ENCODE results near the gene IL1R2.

The IL1R2 gene

DNA sequence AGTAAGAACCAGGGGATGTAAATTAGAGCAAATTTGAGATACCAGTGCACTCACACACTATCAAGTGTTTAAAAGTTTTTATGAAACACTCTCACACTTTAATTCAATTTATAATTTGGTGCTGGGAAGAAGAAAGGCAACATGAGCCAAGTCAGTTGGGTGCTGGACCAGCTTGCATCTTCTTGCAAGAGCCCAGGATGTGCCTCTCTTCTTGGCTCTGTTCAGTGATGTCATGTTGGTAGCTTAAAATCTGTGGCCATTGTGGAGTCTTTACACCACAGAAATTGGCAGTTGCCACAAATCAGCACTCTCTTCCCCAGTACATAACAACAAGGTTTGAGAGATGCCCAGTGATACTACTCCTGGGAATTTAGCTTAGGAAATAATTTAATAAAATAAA is 38.2 kb downstream of the IL1R2 start:
- Histone ChIP-seq H3K4ac (ENCODE audit: low read depth, low read length) (no peak overlapping the region), H3K18ac (ENCODE audit: low read length) (no peak overlapping the region), H3K79me2 (ENCODE audit: control insufficient read depth, insufficient read depth, low read length) (no peaks in the 10 kb centered on the region), H3K36me3 (ENCODE audit: control insufficient read depth, insufficient read depth, low read length) (no peaks in the 10 kb centered on the region), H3K9ac (ENCODE audit: low read length) (no peak overlapping the region), H3K4me1 (ENCODE audit: control insufficient read depth, low read depth, low read length) (no peaks in the 10 kb centered on the region), H4K8ac (ENCODE audit: low read depth, low read length) (no peak overlapping the region), H3K4me3 (ENCODE audit: low read length) (no peak overlapping the region), H2BK5ac (ENCODE audit: low read length) (no peak overlapping the region), H2AK5ac (ENCODE audit: low read length) (no peak overlapping the region), H3K23ac (ENCODE audit: low read length) (no peak overlapping the region), H3K27ac (ENCODE audit: low read depth, low read length) (no peak overlapping the region), H3K56ac (ENCODE audit: low read length) (no peak overlapping the region), H2BK15ac (replicated peaks; ENCODE audit: low read depth) (no peak overlapping the region), H4K5ac (ENCODE audit: low read length) (no peak overlapping the region), H3K4me2 (ENCODE audit: low read length) (no peak overlapping the region), H3K27me3 (ENCODE audit: insufficient read depth, low read length, poor library complexity) (no peaks in the 10 kb centered on the region), H3K79me1 (ENCODE audit: low read length) (no peaks in the 10 kb centered on the region), H2BK120ac (ENCODE audit: low read depth, low read length) (no peak overlapping the region)
- DNase-seq = no peak

DNA sequence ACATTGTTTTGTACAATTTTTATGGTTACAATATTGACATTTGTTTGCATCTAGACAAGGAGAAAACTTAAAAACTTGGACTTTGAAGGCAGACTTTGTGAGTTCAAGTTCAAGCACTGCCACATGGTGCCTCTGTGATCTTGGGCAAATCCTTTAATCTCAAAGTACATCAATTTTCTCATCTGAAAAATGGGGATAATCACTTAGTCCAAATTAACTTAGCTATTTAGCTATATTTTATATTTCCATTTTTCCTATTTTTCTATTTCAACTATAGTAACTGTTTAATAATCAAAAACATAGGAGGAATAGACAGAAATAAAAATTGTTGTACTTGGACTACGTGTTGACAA is 38.7 kb downstream of the IL1R2 start:
- WGBS (ENCODE audit: extremely low coverage, insufficient coverage, low lambda C conversion rate) = no CpG with 5 or more reads among the region's 1 CpG

DNA sequence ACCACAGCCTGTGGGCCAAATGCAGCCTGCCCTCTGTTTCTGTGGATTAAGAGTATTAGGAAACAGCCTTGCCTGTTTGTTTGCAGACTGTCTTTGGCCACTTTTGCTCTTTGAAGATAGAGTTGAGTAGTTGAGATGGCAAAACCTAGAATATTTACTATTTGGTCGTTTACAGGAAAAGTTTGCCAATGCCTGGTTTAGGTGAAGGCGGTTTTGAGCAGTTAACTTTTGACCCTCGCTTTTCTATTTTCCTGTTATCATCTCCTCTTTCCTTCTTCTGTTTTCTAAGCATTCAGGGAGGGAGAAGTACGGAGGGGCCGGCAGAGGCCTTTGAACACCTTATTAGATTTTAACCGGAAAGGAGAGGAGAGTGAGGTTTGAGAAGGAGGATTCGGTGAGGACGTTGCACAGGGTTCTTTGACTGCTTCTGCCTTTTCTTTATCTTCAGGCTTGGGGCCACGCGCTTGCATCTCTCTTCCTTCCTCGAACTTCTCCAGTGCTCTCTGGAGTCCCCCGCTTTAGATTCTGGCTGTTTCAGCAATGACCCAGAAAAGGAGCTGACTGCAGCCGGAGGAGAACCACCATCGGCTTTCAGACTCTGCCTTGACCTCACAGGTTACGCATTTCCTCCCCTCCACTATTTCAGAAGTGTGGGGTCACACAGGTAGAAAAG is 39.2 kb downstream of the IL1R2 start:
- no peak overlapping the region for H3K4me2 ChIP-seq (ENCODE audit: low read length)
- H3K18ac ChIP-seq (ENCODE audit: low read length) = no peak overlapping the region
- no peak overlapping the region for H4K8ac ChIP-seq (ENCODE audit: low read depth, low read length)
- H3K4me3 ChIP-seq (ENCODE audit: low read length) = no peak overlapping the region
- no peak overlapping the region for H2BK5ac ChIP-seq (ENCODE audit: low read length)
- H3K23ac ChIP-seq (ENCODE audit: low read length) = no peak overlapping the region
- WGBS (ENCODE audit: extremely low coverage, insufficient coverage, low lambda C conversion rate) = no CpG with 5 or more reads among the region's 15 CpGs
- no peaks in the 10 kb centered on the region for H3K79me1 ChIP-seq (ENCODE audit: low read length)
- no peak overlapping the region for H2AK5ac ChIP-seq (ENCODE audit: low read length)
- H3K36me3 ChIP-seq (ENCODE audit: control insufficient read depth, insufficient read depth, low read length) = no peaks in the 10 kb centered on the region
- DNase-seq = no peak
- no peaks in the 10 kb centered on the region for H3K27me3 ChIP-seq (ENCODE audit: insufficient read depth, low read length, poor library complexity)
- H2BK120ac ChIP-seq (ENCODE audit: low read depth, low read length) = no peak overlapping the region
- H3K27ac ChIP-seq (ENCODE audit: low read depth, low read length) = no peak overlapping the region
- H3K79me2 ChIP-seq (ENCODE audit: control insufficient read depth, insufficient read depth, low read length) = no peaks in the 10 kb centered on the region
- no peak overlapping the region for H4K5ac ChIP-seq (ENCODE audit: low read length)
- no peak overlapping the region for H3K56ac ChIP-seq (ENCODE audit: low read length)
- no peak overlapping the region for H3K9ac ChIP-seq (ENCODE audit: low read length)
- no peak overlapping the region for H3K4ac ChIP-seq (ENCODE audit: low read depth, low read length)
- no peaks in the 10 kb centered on the region for H3K4me1 ChIP-seq (ENCODE audit: control insufficient read depth, low read depth, low read length)
- no peak overlapping the region for H2BK15ac ChIP-seq (replicated peaks; ENCODE audit: low read depth)

More for the DNA sequence above, 38.7 kb downstream of the IL1R2 start:
- Histone ChIP-seq H3K79me1 (ENCODE audit: low read length) (no peaks in the 10 kb centered on the region), H3K18ac (ENCODE audit: low read length) (no peak overlapping the region), H3K4ac (ENCODE audit: low read depth, low read length) (no peak overlapping the region), H2BK120ac (ENCODE audit: low read depth, low read length) (no peak overlapping the region), H2AK5ac (ENCODE audit: low read length) (no peak overlapping the region), H3K56ac (ENCODE audit: low read length) (no peak overlapping the region), H3K36me3 (ENCODE audit: control insufficient read depth, insufficient read depth, low read length) (no peaks in the 10 kb centered on the region), H2BK15ac (replicated peaks; ENCODE audit: low read depth) (no peak overlapping the region), H3K27me3 (ENCODE audit: insufficient read depth, low read length, poor library complexity) (no peaks in the 10 kb centered on the region), H3K23ac (ENCODE audit: low read length) (no peak overlapping the region), H4K8ac (ENCODE audit: low read depth, low read length) (no peak overlapping the region), H3K27ac (ENCODE audit: low read depth, low read length) (no peak overlapping the region), H3K9ac (ENCODE audit: low read length) (no peak overlapping the region), H3K4me2 (ENCODE audit: low read length) (no peak overlapping the region), H3K4me3 (ENCODE audit: low read length) (no peak overlapping the region), H4K5ac (ENCODE audit: low read length) (no peak overlapping the region), H3K79me2 (ENCODE audit: control insufficient read depth, insufficient read depth, low read length) (no peaks in the 10 kb centered on the region), H2BK5ac (ENCODE audit: low read length) (no peak overlapping the region), H3K4me1 (ENCODE audit: control insufficient read depth, low read depth, low read length) (no peaks in the 10 kb centered on the region)
- no peak for DNase-seq

DNA sequence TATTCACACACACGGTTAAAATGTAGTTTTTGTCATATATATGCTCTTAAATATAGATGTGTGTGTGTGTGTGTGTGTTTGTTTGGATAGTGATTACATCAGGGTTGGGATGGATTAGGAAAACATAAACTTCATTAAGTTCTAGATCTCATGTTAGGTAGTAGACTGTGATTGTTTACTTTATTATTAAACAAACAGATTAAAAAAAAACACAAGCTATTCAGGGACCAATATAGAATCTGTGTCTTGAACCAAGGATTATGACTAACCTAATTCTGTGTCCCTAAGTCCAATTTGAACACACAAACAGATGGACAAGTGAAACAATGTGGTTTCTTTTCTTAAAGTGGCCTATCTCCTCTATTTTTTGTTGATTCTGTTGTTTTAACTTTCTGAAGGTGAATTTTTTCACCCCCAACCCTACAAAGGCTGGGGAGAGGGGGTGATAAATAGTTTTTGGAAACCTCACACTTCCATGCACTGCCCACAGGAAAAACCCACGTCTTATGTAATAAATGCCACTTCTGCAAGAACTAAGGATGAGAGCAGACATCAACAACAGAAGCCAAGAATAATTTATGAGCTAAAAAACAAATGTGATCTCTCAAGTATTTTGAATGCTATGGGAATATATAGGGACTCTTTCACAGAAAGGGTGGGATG is 40.7 kb downstream of the IL1R2 start:
- Histone ChIP-seq H3K27ac (ENCODE audit: low read depth, low read length) (no peak overlapping the region), H3K23ac (ENCODE audit: low read length) (no peak overlapping the region), H2AK5ac (ENCODE audit: low read length) (no peak overlapping the region), H3K18ac (ENCODE audit: low read length) (no peak overlapping the region), H3K4me3 (ENCODE audit: low read length) (no peak overlapping the region), H3K27me3 (ENCODE audit: insufficient read depth, low read length, poor library complexity) (no peaks in the 10 kb centered on the region), H3K36me3 (ENCODE audit: control insufficient read depth, insufficient read depth, low read length) (no peaks in the 10 kb centered on the region), H3K9ac (ENCODE audit: low read length) (no peak overlapping the region), H3K4ac (ENCODE audit: low read depth, low read length) (no peak overlapping the region), H3K56ac (ENCODE audit: low read length) (no peak overlapping the region), H3K4me2 (ENCODE audit: low read length) (no peak overlapping the region), H3K4me1 (ENCODE audit: control insufficient read depth, low read depth, low read length) (no peaks in the 10 kb centered on the region), H4K5ac (ENCODE audit: low read length) (no peak overlapping the region), H3K79me1 (ENCODE audit: low read length) (no peaks in the 10 kb centered on the region), H2BK15ac (replicated peaks; ENCODE audit: low read depth) (no peak overlapping the region), H2BK120ac (ENCODE audit: low read depth, low read length) (no peak overlapping the region), H3K79me2 (ENCODE audit: control insufficient read depth, insufficient read depth, low read length) (no peaks in the 10 kb centered on the region), H4K8ac (ENCODE audit: low read depth, low read length) (no peak overlapping the region), H2BK5ac (ENCODE audit: low read length) (no peak overlapping the region)
- DNase-seq = no peak
- no CpG with 5 or more reads among the region's 2 CpGs for WGBS (ENCODE audit: extremely low coverage, insufficient coverage, low lambda C conversion rate)

DNA sequence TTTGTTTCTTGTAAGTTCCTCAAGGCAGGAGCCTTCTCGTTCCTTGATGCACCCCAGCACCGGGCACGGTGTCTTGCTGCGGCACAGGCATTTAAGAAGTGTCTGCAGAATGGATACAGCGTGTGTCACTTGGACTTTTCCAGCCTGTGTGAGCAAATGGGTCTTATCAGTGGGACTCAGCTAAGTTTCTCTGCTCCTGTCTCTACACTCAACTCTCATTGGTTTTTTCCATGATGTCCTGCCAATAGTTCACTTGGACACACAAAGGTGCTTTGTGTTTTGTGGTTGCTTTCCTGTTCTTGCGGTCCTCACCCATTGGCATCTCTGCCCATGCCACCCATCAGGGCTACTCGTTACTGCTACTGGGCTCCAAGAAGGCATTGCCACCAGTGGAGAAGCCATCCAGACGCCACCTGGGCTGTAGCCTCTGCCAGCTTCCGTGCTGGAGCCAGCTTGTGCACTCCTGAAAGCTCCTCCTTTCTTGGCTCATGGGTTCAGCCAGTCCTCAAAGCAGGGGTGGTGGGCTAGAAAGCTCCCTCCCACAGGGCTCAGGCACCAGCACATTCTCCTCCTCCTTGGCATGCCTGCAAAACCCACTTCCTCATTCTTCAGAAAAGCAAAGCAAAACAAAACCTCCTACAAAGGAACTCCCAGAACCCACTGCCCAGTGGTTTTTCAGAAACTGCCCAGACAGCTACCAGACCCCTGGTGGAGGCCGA is 41.4 kb downstream of the IL1R2 start:
- Histone ChIP-seq H4K8ac (ENCODE audit: low read depth, low read length) (no peak overlapping the region), H3K4me2 (ENCODE audit: low read length) (no peak overlapping the region), H3K27ac (ENCODE audit: low read depth, low read length) (no peak overlapping the region), H3K79me1 (ENCODE audit: low read length) (no peaks in the 10 kb centered on the region), H2BK120ac (ENCODE audit: low read depth, low read length) (no peak overlapping the region), H2BK5ac (ENCODE audit: low read length) (no peak overlapping the region), H3K27me3 (ENCODE audit: insufficient read depth, low read length, poor library complexity) (no peaks in the 10 kb centered on the region), H4K5ac (ENCODE audit: low read length) (no peak overlapping the region), H3K36me3 (ENCODE audit: control insufficient read depth, insufficient read depth, low read length) (no peaks in the 10 kb centered on the region), H3K4me1 (ENCODE audit: control insufficient read depth, low read depth, low read length) (no peaks in the 10 kb centered on the region), H3K4me3 (ENCODE audit: low read length) (no peak overlapping the region), H3K56ac (ENCODE audit: low read length) (no peak overlapping the region), H2BK15ac (replicated peaks; ENCODE audit: low read depth) (no peak overlapping the region), H3K18ac (ENCODE audit: low read length) (no peak overlapping the region), H3K79me2 (ENCODE audit: control insufficient read depth, insufficient read depth, low read length) (no peaks in the 10 kb centered on the region), H2AK5ac (ENCODE audit: low read length) (no peak overlapping the region), H3K9ac (ENCODE audit: low read length) (no peak overlapping the region), H3K23ac (ENCODE audit: low read length) (no peak overlapping the region), H3K4ac (ENCODE audit: low read depth, low read length) (no peak overlapping the region)
- DNase-seq = peak; percentile 33
- WGBS (ENCODE audit: extremely low coverage, insufficient coverage, low lambda C conversion rate) = no CpG with 5 or more reads among the region's 10 CpGs
